MM.1S (cell line): ENCODE results near the gene SMCHD1.

Source experiments
- EZH2phosphoT487 ChIP-seq: fragments of 300-600 bp; sonication (generic); IDR thresholded peaks from 2 replicates; pipeline ENCODE4 v1.6.1; 2018; ENCODE audit warnings: antibody characterized with exemption, low read length
- TF ChIP-seq, protein P1 (sequence below): fragments of 300-600 bp; sonication (generic); IDR thresholded peaks from 2 replicates; pipeline ENCODE4 v1.5.1; 2016; ENCODE audit warnings: antibody characterized with exemption, low read length, mixed read lengths

DNA sequence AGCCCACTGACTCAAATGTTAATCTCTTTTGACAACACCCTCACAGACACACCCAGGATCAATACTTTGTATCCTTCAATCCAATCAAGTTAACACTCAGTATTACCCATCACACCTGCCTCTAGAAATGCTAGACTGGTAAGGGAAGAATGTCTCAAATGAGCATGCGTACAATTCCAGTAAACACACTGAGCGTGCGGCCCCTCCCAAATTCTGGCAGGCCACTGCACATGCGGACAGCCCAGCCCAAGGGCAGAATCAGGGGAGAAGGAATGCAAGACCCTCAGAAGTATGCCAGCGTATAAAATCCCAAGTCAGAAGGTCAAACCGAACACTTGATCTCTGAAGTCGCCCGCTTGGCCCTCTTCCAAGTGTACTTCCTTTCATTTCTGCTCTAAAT, 183.7 kb downstream of the SMCHD1 start:
- no peak for TF ChIP-seq EZH2phosphoT487
- TF ChIP-seq, protein P1, sequence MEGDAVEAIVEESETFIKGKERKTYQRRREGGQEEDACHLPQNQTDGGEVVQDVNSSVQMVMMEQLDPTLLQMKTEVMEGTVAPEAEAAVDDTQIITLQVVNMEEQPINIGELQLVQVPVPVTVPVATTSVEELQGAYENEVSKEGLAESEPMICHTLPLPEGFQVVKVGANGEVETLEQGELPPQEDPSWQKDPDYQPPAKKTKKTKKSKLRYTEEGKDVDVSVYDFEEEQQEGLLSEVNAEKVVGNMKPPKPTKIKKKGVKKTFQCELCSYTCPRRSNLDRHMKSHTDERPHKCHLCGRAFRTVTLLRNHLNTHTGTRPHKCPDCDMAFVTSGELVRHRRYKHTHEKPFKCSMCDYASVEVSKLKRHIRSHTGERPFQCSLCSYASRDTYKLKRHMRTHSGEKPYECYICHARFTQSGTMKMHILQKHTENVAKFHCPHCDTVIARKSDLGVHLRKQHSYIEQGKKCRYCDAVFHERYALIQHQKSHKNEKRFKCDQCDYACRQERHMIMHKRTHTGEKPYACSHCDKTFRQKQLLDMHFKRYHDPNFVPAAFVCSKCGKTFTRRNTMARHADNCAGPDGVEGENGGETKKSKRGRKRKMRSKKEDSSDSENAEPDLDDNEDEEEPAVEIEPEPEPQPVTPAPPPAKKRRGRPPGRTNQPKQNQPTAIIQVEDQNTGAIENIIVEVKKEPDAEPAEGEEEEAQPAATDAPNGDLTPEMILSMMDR, result no peak
